ENCODE results near the gene IL32. TPM values are rescaled to one million over a fixed set of nuclear protein-coding genes. Genes with fewer than 3 reads are reported as not detected.

Gene IL32
- total RNA-seq, 4 donors from 2014 or later, result 8.4 to 21.1 (median 13.1) TPM

DNA sequence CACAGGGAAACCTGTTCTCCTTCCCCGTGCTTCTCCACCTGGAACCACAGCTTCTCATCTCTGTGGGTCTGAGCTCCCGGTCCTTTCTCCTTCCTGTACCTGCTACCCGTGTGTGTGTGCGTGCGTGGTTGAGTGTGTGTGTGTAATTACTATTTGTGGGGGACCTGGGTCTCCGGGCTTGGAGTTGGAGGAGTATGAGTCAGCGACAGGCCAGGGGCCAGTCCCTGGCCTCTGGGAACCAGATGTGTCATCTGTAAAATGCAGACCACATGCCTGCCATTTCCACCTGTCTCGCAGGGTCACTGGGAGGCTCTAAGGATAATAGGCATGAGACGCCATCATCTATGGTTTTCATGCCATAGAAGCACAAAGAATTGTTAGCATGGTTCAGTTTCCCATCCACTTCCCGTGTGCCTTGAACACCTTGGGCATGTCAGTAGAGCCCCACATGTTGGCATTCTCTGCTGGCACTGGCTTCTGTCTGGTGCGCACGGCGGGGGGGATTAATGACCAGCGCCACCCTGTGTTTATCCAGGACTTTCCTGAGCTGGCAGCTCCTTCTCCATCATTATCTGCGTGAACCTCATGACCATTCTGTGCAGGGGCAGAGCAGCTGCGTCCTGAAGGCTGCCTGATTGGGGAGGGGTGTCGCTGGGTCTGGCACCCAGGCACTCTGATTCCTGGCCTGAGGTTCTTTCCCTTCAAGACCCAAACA is 48.5 kb downstream of the IL32 start:
- TF ChIP-seq, protein P1, sequence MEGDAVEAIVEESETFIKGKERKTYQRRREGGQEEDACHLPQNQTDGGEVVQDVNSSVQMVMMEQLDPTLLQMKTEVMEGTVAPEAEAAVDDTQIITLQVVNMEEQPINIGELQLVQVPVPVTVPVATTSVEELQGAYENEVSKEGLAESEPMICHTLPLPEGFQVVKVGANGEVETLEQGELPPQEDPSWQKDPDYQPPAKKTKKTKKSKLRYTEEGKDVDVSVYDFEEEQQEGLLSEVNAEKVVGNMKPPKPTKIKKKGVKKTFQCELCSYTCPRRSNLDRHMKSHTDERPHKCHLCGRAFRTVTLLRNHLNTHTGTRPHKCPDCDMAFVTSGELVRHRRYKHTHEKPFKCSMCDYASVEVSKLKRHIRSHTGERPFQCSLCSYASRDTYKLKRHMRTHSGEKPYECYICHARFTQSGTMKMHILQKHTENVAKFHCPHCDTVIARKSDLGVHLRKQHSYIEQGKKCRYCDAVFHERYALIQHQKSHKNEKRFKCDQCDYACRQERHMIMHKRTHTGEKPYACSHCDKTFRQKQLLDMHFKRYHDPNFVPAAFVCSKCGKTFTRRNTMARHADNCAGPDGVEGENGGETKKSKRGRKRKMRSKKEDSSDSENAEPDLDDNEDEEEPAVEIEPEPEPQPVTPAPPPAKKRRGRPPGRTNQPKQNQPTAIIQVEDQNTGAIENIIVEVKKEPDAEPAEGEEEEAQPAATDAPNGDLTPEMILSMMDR (IDR thresholded peaks at IDR 0.05; ENCODE audit: low read depth), result no peak

DNA sequence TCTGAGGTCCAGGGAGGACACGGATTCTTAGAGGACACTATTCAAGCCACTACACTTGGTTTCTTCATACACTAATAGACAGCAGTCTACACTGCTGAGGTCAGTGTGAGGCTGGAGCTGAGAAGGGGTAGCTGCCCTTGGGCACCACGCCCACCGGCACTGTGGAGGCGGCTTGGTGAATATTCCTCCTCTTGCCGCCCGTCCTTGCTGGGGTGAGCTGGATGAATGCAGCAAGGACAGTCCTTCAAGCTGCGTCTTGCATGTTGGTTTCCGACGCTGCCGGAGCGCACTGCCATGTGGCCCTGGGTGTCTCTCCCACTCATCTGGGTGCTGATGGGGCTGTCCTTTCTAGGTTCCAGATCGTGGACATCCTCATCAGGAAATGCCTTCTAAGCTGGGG is 49.6 kb downstream of the IL32 start:
- TF ChIP-seq, protein P1 (IDR thresholded peaks at IDR 0.05; ENCODE audit: low read depth), result no peak

DNA sequence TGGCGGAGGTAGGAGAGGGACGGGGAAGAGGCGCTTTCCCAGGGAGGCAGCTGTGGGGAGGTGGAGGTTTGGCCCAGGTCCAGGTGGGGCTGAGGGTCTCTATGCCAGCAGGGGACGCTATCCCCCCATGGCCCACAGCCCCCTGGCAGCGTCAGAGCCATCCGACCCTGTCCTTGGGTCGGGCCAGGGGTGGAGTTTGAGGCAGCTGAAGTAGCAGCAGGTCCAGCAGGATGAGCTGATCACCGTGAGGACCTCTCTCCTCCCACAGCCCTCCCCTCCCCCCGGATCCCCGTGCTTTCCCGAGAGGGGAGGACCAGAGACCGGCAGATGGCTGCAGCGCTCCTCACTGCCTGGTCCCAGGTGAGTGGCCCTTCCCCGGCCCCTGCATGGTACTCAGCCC is 50.1 kb downstream of the IL32 start:
- TF ChIP-seq, protein P1 (IDR thresholded peaks at IDR 0.05; ENCODE audit: low read depth), result no peak

DNA sequence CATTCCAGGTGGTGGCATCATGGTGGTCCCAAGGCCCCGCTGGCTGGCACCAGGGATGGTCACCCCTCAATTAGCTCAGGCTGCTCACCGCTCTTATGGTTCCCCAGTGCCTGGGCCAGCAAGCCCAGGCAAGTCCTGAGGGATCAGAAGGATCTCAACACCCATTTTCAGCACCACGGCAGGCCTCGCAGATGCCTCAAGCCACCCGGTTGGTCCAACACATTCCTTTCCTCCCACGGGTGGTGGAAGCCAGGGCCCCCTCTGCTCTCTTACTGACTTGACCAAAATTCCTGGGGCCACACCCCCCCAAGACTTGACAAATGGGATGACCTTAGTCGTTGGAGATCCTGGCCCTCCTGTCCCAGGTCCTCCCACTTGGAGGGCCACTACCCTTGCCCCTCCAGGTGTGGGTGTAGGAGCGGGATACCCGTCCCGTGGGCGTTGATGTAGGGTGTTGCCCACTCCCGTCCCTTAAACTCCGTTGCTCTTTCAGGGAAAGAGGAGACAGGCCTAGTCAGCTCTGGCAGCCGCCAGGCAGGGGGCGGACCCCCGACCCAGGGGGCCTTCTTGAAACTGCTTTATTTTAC is 52.9 kb downstream of the IL32 start:
- TF ChIP-seq, protein P1 (IDR thresholded peaks at IDR 0.05; ENCODE audit: low read depth), result no peak

DNA sequence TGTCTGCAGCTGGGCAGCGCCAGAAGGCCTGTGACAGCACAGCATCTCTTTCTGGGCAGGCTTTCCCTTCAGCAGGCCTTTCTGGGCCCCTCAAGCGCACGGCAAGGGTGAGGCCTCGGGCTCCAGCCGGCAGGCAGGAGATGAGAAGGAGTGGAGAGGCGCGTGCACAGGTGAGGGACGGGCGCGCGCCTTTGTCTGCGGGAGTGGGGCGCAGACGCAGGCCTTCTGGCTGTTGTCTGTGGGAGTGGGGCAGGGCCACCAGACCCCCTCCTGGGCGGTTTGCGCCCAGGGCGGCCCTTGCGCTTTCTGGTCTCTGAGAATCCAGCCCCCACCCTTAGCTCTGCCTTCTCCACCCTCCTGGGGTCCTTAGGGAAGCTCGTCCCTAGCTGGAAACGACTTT is 53.4 kb downstream of the IL32 start:
- TF ChIP-seq, protein P1 (IDR thresholded peaks at IDR 0.05; ENCODE audit: low read depth), result no peak

Small RNAs within 50 kb of the gene (small RNA-seq; reads per million reads assigned to genes)
- gene RNU1-22P, result not detected

Other genes with a start within 250 kb of the IL32 start
- gene PRSS21, start 248.4 kb upstream of the IL32 start, total RNA-seq, result under 1 TPM in 1 of 4 donors, not detected in 3; 0.68 TPM
- gene ZG16B, start 235.3 kb upstream of the IL32 start, total RNA-seq, result 1 to 10 TPM in 1 of 4 donors, not detected in 3; 3.1 TPM
- gene PRSS22, start 207.5 kb upstream of the IL32 start, total RNA-seq, result 1 to 10 TPM in 1 of 4 donors, not detected in 3; 1.5 TPM
- gene FLYWCH2, start 182.4 kb upstream of the IL32 start, total RNA-seq, result 10 to 100 TPM; 20.5 to 61.4 (median 29.1) TPM
- gene FLYWCH1, start 153.7 kb upstream of the IL32 start, total RNA-seq, result 10 to 100 TPM; 11.6 to 62.9 (median 18.7) TPM
- not detected for gene KREMEN2, start 101.4 kb upstream of the IL32 start, total RNA-seq
- gene PAQR4, start 96.3 kb upstream of the IL32 start, total RNA-seq, result 1 to 10 TPM; 1.5 to 5.7 (median 3.8) TPM
- gene PKMYT1, start 85.2 kb upstream of the IL32 start, total RNA-seq, result 1 to 10 TPM in 3 of 4 donors, not detected in 1; 1.5 to 2.0 (median 1.8) TPM
- gene CLDN9, start 52.7 kb upstream of the IL32 start, total RNA-seq, result 1 to 10 TPM in 1 of 4 donors, not detected in 3; 1.3 TPM
- not detected for gene CLDN6, start 47.5 kb upstream of the IL32 start, total RNA-seq
- 10 to 100 TPM in 2 of 4 donors, 1 to 10 TPM in 2; 8.1 to 20.7 (median 13.5) TPM for gene TNFRSF12A, start 45.3 kb upstream of the IL32 start, total RNA-seq
- 10 to 100 TPM; 17.8 to 30.9 (median 27.9) TPM for gene HCFC1R1, start 41.7 kb upstream of the IL32 start, total RNA-seq
- 10 to 100 TPM; 10.8 to 17.2 (median 13.8) TPM for gene THOC6, start 41.6 kb upstream of the IL32 start, total RNA-seq
- not detected for gene BICDL2, start 28.7 kb upstream of the IL32 start, total RNA-seq
- under 1 TPM in 1 of 4 donors, not detected in 3; 0.57 TPM for gene MMP25, start 19.1 kb upstream of the IL32 start, total RNA-seq
- not detected for gene ZSCAN10, start 33.7 kb downstream of the IL32 start, total RNA-seq
- gene ZNF205, start 46.9 kb downstream of the IL32 start, total RNA-seq, result 10 to 100 TPM in 1 of 4 donors, 1 to 10 TPM in 3; 3.4 to 15.3 (median 7.6) TPM
- gene ZNF213, start 69.4 kb downstream of the IL32 start, total RNA-seq, result 10 to 100 TPM in 1 of 4 donors, 1 to 10 TPM in 3; 1.1 to 13.4 (median 5.0) TPM
- gene OR1F1, start 122.6 kb downstream of the IL32 start, total RNA-seq, result not detected
- gene ZNF200, start 169.5 kb downstream of the IL32 start, total RNA-seq, result 1 to 10 TPM; 4.4 to 7.8 (median 5.9) TPM
- 1 to 10 TPM; 3.0 to 7.7 (median 5.2) TPM for gene MEFV, start 191.0 kb downstream of the IL32 start, total RNA-seq
- 10 to 100 TPM; 16.8 to 39.2 (median 28.7) TPM for gene ZNF263, start 217.9 kb downstream of the IL32 start, total RNA-seq
- 1 to 10 TPM; 3.6 to 7.3 (median 5.2) TPM for gene TIGD7, start 239.8 kb downstream of the IL32 start, total RNA-seq
- 10 to 100 TPM; 14.8 to 25.4 (median 18.4) TPM for gene ZNF75A, start 239.9 kb downstream of the IL32 start, total RNA-seq

All from subcutaneous adipose tissue (tissue), 4 donors.